Pericardium fibroblast (primary cell): ENCODE data around the gene BPIFA3. TPM values are rescaled to one million over a fixed set of nuclear protein-coding genes. Genes with fewer than 3 reads are reported as not detected.

ENCODE experiments used
- total RNA-seq: library from RNA; depleted of rRNA; stranded (reverse); fragments of >200 nt; gene quantifications from 2 replicates; pipeline ENCODE4 v1.2.3, GENCODE V29; 2015

The BPIFA3 gene
- not detected in 2 replicates for total RNA-seq

DNA sequence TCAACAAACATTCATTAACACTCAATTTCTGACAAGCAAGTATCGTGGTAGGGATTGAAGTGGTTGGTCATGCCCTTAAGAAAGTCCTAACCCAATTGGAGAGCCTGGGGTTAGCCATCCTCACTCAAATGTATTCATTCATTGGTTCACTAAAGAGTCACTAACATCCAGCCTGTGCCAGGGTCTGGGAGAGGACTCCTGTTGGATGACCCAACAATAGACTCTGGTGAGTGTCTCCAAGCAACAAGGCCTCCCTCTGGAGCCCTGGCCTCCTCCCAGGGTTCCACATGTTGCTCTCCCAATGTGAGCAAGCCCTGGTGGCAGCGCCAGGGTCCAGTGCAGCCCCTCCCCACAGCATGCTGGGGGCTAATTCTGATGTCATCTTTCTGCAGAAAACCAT is at the start of gene BPIFA3:
TSS of gene BPIFA3 (plus strand) at position 301 of the 400 bp plus-strand sequence. CDS start 185 bp downstream, outside the sequence.

DNA sequence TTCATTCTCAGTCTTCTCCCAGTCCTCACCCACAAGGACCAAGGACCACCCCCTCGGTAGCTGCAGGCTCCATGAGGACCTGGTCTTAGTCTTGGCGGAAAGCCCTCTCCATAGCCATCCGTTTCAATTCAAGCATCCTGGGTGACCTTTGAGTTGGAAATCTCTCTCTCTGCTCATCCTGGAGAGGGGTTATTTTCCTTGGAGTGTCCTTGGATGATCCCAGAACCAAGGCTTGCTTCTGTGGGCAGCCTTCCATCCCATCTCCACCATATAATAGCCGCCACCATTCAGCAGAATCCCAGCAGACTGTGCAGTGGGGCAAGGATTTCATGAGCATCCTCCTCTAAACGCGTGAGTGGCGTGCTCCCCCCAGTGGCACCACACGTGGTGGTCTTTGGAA is 49.3 kb upstream of the BPIFA3 start, which contains the start of gene BPIFA2:
TSS of gene BPIFA2 (plus strand) at position 301 of the 400 bp plus-strand sequence. CDS start 987 bp downstream, outside the sequence.

DNA sequence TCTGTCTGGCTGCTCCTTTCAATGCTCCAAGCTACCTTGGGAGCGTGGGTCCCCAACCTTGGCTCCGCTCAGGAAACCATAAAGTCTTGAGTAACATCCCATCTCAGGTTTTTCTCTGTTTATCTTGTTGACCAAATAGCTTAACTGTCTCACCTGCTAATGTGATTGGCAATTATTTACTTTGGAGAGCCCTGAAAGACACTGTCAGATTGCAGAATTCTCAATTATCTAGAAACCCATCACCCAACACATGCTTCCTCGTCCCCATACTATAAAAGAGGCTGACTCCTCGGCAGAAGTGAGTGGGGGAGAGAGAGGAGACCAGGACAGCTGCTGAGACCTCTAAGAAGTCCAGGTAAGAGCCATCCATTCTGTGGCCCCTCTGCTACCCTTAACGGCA is 18.5 kb downstream of the BPIFA3 start, which contains the start of gene BPIFA1:
TSS of gene BPIFA1 (plus strand) at position 301 of the 400 bp plus-strand sequence. CDS start 1,716 bp downstream, outside the sequence.

Other genes with a start within 250 kb of the BPIFA3 start
- not detected in 2 replicates for gene SUN5, start 212.9 kb upstream of the BPIFA3 start, total RNA-seq
- gene BPIFB2, start 209.6 kb upstream of the BPIFA3 start, total RNA-seq, result not detected in 2 replicates
- gene BPIFB6, start 185.7 kb upstream of the BPIFA3 start, total RNA-seq, result not detected in 2 replicates
- gene BPIFB3, start 163.4 kb upstream of the BPIFA3 start, total RNA-seq, result not detected in 2 replicates
- gene BPIFB4, start 137.7 kb upstream of the BPIFA3 start, total RNA-seq, result under 0.01 TPM in 1 of 2 replicates, not detected in the other
- not detected in 2 replicates for gene BPIFA2, start 49.2 kb upstream of the BPIFA3 start, total RNA-seq
- gene BPIFA1, start 18.6 kb downstream of the BPIFA3 start, total RNA-seq, result not detected in 2 replicates
- not detected in 2 replicates for gene BPIFB1, start 65.9 kb downstream of the BPIFA3 start, total RNA-seq
- 12.7 and 15.4 TPM in 2 replicates for gene CDK5RAP1, start 184.2 kb downstream of the BPIFA3 start, total RNA-seq
- gene SNTA1, start 226.4 kb downstream of the BPIFA3 start, total RNA-seq, result 33.3 and 60.7 TPM in 2 replicates